HG02943 (cell line): ENCODE measurements around the gene GART.
"Not testable (repeated sequence)": the region's sequence is repeated elsewhere in the genome, so short reads cannot be mapped to it uniquely, and the experiment has no call there.

Source experiments
- ATAC-seq: cut with Tn5 transposase; IDR thresholded peaks from one replicate; pipeline ENCODE4 v1.9.1; 2021; ENCODE audit warnings: mild to moderate bottlenecking, low read depth, moderate library complexity; ENCODE audit not compliant: unreplicated experiment

Gene GART

GRCh38 chr21:33541756-33542639 is at the start of gene GART:
Gene GART, minus strand, starts transcription at chr21:33542117. Its CDS starts 2,802 bp downstream, at chr21:33539315.
- peak; percentile 45 for ATAC-seq

GRCh38 chr21:33588485-33589335 is 46.8 kb upstream of the GART start, which contains the start of gene DONSON:
Gene DONSON, minus strand, starts transcription at chr21:33588684. Its CDS starts 43 bp downstream, at chr21:33588641.
- peak; percentile 83 for ATAC-seq

- peak; percentile 38 for ATAC-seq
Observed at GRCh38 chr21:33587792-33588484, 46.0 kb upstream of the GART start.

GRCh38 chr21:33586927-33587326 is 45.0 kb upstream of the GART start:
- ATAC-seq, result no peak

- ATAC-seq, result no peak
Observed at GRCh38 chr21:33584455-33584854, 42.5 kb upstream of the GART start.

- ATAC-seq, result no peak
Observed at GRCh38 chr21:33578959-33579542, 37.1 kb upstream of the GART start.

GRCh38 chr21:33578214-33578613 is 36.3 kb upstream of the GART start:
- no peak for ATAC-seq

GRCh38 chr21:33576741-33577141 is 34.8 kb upstream of the GART start:
- not testable (repeated sequence) for ATAC-seq

GRCh38 chr21:33572350-33572749 is 30.4 kb upstream of the GART start:
- ATAC-seq, result no peak

GRCh38 chr21:33569991-33570390 is 28.1 kb upstream of the GART start:
- ATAC-seq, result no peak

GRCh38 chr21:33568448-33568847 is 26.5 kb upstream of the GART start:
- no peak for ATAC-seq

- ATAC-seq, result no peak
Observed at GRCh38 chr21:33567914-33568313, 26.0 kb upstream of the GART start.

- ATAC-seq, result no peak
Observed at GRCh38 chr21:33566514-33566913, 24.6 kb upstream of the GART start.

- ATAC-seq, result no peak
Observed at GRCh38 chr21:33562389-33562788, 20.5 kb upstream of the GART start.

GRCh38 chr21:33561373-33561772 is 19.5 kb upstream of the GART start:
- ATAC-seq, result no peak

GRCh38 chr21:33560965-33561364 is 19.0 kb upstream of the GART start:
- no peak for ATAC-seq

GRCh38 chr21:33559813-33560212 is 17.9 kb upstream of the GART start:
- ATAC-seq, result no peak

GRCh38 chr21:33558777-33559421 is 17.0 kb upstream of the GART start:
- ATAC-seq, result no peak

GRCh38 chr21:33557447-33557846 is 15.5 kb upstream of the GART start:
- ATAC-seq, result no peak

- ATAC-seq, result no peak
Observed at GRCh38 chr21:33554982-33555344, 13.0 kb upstream of the GART start.
